Naive B cell (primary cell): ENCODE data around the gene DDX42. TPM values are rescaled to one million over a fixed set of nuclear protein-coding genes. Genes with fewer than 3 reads are reported as not detected.
A peak's percentile ranks its signal among the peaks of the same experiment; 100 is the strongest.

Experiments
- ATAC-seq, 2 donors: fragments of 150-1000 bp; cut with Tn5 transposase; 2 replicates each; pipeline ENCODE4 v1.10.0; 2021; ENCODE audit warnings: low read depth in 2 of 2, mild to moderate bottlenecking in 2 of 2, moderate library complexity in 2 of 2
- DNase-seq: peaks from one replicate; pipeline ENCODE4 v3.0.0; 2022
- H3K27ac Mint-ChIP-seq, 6 donors: one replicate each; pipeline ENCODE4 v1.8.0; 2020 to 2022; ENCODE audit warnings: mild to moderate bottlenecking in 6 of 6, mixed read lengths in 6 of 6, moderate library complexity in 5 of 6, inconsistent platforms in 2 of 6
- H3K27me3 Mint-ChIP-seq, 3 donors: one replicate each; pipeline ENCODE4 v1.8.0; 2021 to 2022; ENCODE audit warnings: mixed read lengths in 3 of 3, mild to moderate bottlenecking in 1 of 3
- H3K36me3 Mint-ChIP-seq, 2 donors: one replicate each; pipeline ENCODE4 v1.8.0; 2020 to 2022; ENCODE audit warnings: mixed read lengths in 2 of 2, inconsistent platforms in 1 of 2, mild to moderate bottlenecking in 1 of 2
- H3K4me1 Mint-ChIP-seq, 3 donors: one replicate each; pipeline ENCODE4 v1.8.0; 2020 to 2022; ENCODE audit warnings: mixed read lengths in 3 of 3, inconsistent platforms in 1 of 3, mild to moderate bottlenecking in 1 of 3, moderate library complexity in 1 of 3
- H3K4me3 Mint-ChIP-seq, 8 donors: one replicate each; pipeline ENCODE4 v1.8.0; 2020 to 2022; ENCODE audit warnings: mild to moderate bottlenecking in 8 of 8, mixed read lengths in 8 of 8, moderate library complexity in 8 of 8, inconsistent platforms in 2 of 8
- H3K9me3 Mint-ChIP-seq, 7 donors: one replicate each; pipeline ENCODE4 v1.8.0; 2020 to 2022; ENCODE audit warnings: mixed read lengths in 7 of 7, mild to moderate bottlenecking in 5 of 7, inconsistent platforms in 2 of 7, moderate library complexity in 1 of 7
- polyA plus RNA-seq, 6 donors: library from polyadenylated mRNA; unstranded; fragments of 300-500 nt; fragmentation: Illumina TruSeq; gene quantifications; one replicate each; pipeline ENCODE4 v1.2.3, GENCODE V29; 2021; ENCODE audit warnings: low read depth in 6 of 6

The DDX42 gene
- polyA plus RNA-seq, 6 donors from 2014 or later = 6.3 to 24.1 (median 13.5) TPM

- Mint-ChIP-seq H3K9me3 (no peaks in the 10 kb centered on the region), H3K27me3 (no peaks in the 10 kb centered on the region), H3K27ac (peak overlapping the region; percentile 7 to 94 (median 72)), H3K4me3 (peak overlapping the region in 5 of 8 donors; percentile 18 to 83 (median 43)), H3K36me3 (peaks cover 16 to 48% of the 10 kb centered on the region in 2 donors), H3K4me1 (peaks cover 38 to 44% (median 39%) of the 10 kb centered on the region in 3 donors)
- DNase-seq = no peak
- peak in 1 of 2 donors; percentile 18 for ATAC-seq
Observed at GRCh38 chr17:63819585-63820537, 45.9 kb downstream of the DDX42 start.

DNA sequence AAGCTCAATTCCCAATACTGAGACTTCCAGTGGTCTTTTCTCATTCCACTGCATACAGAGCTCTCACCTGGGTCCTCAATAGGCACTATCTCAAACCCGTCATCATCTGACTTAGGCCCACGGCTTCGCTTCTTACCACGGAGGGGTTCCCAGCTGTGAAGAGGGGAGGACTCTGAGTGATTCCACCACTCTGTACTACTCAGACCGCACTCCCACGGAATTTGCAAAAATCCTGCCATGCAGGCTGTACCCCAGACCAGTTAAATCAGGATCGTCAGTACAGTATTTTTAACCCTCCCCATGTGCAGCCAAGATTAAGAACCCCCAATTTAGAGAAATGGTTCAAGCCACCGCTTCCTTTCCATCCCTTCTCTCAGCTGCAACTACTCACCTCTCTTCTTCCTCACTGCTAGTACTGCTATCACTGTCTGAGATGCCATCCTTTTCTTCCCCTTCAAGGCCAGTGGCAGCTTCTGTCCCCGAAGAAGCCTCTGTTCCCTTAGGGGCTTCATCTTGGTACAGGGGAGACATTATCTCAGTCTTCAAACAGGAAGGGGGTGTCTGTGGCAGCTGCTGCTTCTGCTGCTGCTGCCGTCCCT is 47.1 kb downstream of the DDX42 start:
- Mint-ChIP-seq H3K9me3 (no peaks in the 10 kb centered on the region), H3K4me3 (peak overlapping the region in 6 of 8 donors; percentile 3 to 61 (median 12)), H3K27ac (peak overlapping the region in 3 of 6 donors; percentile 16 to 76 (median 60)), H3K36me3 (peaks cover 16 to 48% of the 10 kb centered on the region in 2 donors), H3K27me3 (no peaks in the 10 kb centered on the region), H3K4me1 (peaks cover 42 to 50% (median 47%) of the 10 kb centered on the region in 3 donors)
- no peak for ATAC-seq
- DNase-seq = no peak

DNA sequence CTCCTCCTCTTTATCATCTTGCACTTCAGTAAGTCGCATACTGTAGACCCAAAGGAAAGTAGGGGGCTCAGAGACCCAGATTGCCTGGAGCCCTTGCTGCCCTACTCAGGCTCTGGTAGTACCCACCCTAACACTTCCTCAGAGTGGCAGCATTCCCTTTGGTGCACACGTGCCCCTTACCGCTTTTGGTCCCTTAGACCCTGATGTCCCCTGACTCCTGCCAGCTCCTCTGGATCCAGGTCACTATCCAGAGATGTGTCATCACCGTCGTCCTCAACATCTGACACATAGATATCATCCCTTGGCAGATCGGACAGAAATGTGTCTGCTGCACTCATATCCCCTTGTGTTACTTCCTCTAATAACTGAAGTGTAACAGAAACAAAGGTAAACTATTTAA is 47.8 kb downstream of the DDX42 start:
- H3K9me3 Mint-ChIP-seq = no peaks in the 10 kb centered on the region
- peak overlapping the region; percentile 2 to 81 (median 58) for H3K4me3 Mint-ChIP-seq
- peaks cover 16 to 51% of the 10 kb centered on the region in 2 donors for H3K36me3 Mint-ChIP-seq
- no peaks in the 10 kb centered on the region for H3K27me3 Mint-ChIP-seq
- DNase-seq = no peak
- peak overlapping the region; percentile 44 to 95 (median 82) for H3K27ac Mint-ChIP-seq
- H3K4me1 Mint-ChIP-seq = peaks cover 49 to 57% (median 54%) of the 10 kb centered on the region in 3 donors
- peak in 1 of 2 donors; percentile 6 for ATAC-seq

DNA sequence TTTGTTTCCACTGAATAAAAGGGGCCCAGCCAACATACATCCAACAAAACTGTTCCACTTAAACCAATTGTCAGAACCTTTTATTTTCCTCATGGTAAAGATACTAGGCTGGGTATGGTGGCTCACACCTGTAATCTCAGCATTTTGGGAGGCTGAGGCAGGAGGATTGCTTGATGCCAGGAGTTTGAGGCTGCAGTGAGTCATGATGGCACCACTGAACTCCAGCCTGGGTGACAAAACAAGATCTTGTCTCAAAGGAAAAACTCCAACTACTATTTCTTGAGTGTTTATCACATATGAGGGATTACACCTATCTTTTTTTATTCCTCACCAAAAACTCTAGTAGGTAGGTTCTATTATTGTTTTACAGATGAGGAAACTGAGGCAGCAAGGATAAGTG is 48.6 kb downstream of the DDX42 start:
- H3K27ac Mint-ChIP-seq = peak overlapping the region in 5 of 6 donors; percentile 38 to 89 (median 76)
- peak overlapping the region in 2 of 8 donors; percentile 64 to 65 for H3K4me3 Mint-ChIP-seq
- ATAC-seq = no peak
- peaks cover 56 to 64% (median 58%) of the 10 kb centered on the region in 3 donors for H3K4me1 Mint-ChIP-seq
- H3K36me3 Mint-ChIP-seq = peaks cover 16 to 58% of the 10 kb centered on the region in 2 donors
- DNase-seq = no peak
- H3K9me3 Mint-ChIP-seq = no peaks in the 10 kb centered on the region
- H3K27me3 Mint-ChIP-seq = no peaks in the 10 kb centered on the region

DNA sequence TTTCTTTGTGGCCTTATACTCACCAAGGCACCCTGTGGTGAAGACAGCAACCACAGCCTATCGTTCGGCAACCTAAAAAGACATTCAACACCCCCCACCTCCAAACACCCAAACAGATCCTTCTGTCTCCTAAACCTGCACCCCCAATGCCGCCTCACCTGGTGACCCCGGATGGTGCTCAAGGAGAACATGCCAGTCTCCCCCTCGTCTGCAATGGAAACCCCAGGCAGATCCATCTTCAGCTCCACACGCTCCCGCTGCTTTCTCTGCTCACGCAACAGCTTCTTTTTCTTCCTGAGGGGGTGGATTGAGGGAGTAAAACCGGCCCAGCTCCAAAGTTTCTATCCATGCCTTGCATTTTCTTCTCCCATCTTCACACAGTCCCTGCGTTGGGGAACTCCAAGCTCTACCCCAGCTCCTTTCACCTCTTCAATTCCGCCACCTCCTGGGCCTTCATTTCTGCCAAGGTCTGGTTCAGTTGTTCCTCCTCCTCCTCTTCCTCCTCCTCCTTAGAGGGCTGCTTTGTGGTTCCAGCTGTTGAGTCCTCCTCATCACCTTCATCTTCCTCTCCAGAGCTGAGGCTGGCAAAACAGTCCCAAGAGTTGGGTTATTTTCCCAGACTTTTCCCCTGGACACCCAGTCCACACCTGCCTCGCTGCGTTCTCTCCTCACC is 49.8 kb downstream of the DDX42 start:
- Mint-ChIP-seq H3K27ac (peak overlapping the region; percentile 77 to 91 (median 84)), H3K9me3 (no peaks in the 10 kb centered on the region), H3K4me1 (peaks cover 61 to 76% (median 66%) of the 10 kb centered on the region in 3 donors), H3K4me3 (peak overlapping the region in 3 of 8 donors; percentile 52 to 97 (median 87)), H3K36me3 (peaks cover 16 to 50% of the 10 kb centered on the region in 2 donors), H3K27me3 (no peaks in the 10 kb centered on the region)
- DNase-seq (no peak), ATAC-seq (no peak)

GRCh38 chr17:63824362-63824761 is 50.4 kb downstream of the DDX42 start:
- Mint-ChIP-seq H3K36me3 (peaks cover 12 to 50% of the 10 kb centered on the region in 2 donors), H3K27ac (peak overlapping the region; percentile 77 to 91 (median 84)), H3K9me3 (no peaks in the 10 kb centered on the region), H3K4me1 (peaks cover 65 to 78% (median 66%) of the 10 kb centered on the region in 3 donors), H3K27me3 (no peaks in the 10 kb centered on the region), H3K4me3 (peak overlapping the region in 4 of 8 donors; percentile 49 to 97 (median 78))
- ATAC-seq (no peak), DNase-seq (no peak)

DNA sequence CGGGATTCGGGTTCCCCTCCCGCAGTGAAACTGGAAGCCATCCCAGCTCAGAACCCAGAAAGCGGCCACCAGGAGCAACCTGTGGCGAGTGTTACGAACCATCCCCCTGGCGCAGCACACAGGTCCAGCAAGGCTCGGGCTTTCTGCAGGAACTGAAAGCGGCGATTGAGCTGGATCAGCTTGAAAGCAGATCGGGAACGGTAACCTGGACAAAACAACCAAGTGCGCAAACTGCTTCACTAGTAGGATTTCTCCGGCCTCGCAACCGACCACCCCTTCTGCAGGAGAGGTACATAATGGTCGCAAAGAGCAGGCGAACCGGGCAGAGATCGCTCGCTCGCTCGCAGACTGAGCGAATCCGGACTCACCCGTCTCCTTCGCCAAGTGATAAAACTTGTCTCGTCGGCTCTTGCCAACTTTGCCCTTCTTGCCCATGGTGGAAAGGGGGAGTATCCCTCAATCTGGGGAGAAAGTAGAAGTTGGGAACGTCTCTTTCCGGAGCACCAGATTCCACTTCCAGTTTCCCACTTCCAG is 52.6 kb downstream of the DDX42 start:
- Mint-ChIP-seq H3K4me1 (peaks cover 68 to 91% (median 72%) of the 10 kb centered on the region in 3 donors), H3K36me3 (peaks cover 10 to 33% of the 10 kb centered on the region in 2 donors), H3K4me3 (peak overlapping the region; percentile 95 to 99 (median 96)), H3K27ac (peak overlapping the region; percentile 97 to 100 (median 99)), H3K9me3 (no peaks in the 10 kb centered on the region), H3K27me3 (no peaks in the 10 kb centered on the region)
- ATAC-seq = no peak
- DNase-seq = peak; percentile 19

- Mint-ChIP-seq H3K36me3 (peaks cover 6 to 27% of the 10 kb centered on the region in 2 donors), H3K4me3 (peak within 1 kb of the TSS; percentile 95 to 99 (median 96)), H3K27ac (peak within 1 kb of the TSS; percentile 97 to 100 (median 99))
Observed at GRCh38 chr17:63827002-63827800, 53.2 kb downstream of the DDX42 start, which contains the start of the genes FTSJ3 and PSMC5. Gene FTSJ3, minus strand, starts transcription at chr17:63827663. Its CDS starts 761 bp downstream, at chr17:63826902. Gene PSMC5, plus strand, starts transcription at chr17:63827431. Its CDS starts 60 bp downstream, at chr17:63827491.

DNA sequence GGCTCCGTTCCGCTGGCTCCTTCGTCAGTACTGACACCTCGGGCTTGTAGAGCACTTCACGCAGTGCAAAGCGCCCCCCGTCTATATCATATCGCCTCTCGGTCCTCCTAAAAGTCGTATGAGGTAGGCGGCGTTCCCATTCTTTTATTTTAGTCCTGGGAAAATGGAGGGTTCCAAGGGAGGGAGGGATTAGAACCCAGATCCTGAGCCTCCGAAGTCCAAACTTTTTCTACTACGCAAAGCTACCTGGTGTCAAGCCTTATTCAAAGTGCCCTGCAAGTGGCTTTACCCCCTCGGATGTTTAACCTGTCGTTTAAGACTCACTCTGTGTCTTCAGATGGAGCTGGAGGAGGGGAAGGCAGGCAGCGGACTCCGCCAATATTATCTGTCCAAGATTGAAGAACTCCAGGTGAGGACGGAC is 53.8 kb downstream of the DDX42 start:
- Mint-ChIP-seq H3K27ac (peak overlapping the region; percentile 97 to 100 (median 99)), H3K36me3 (peaks cover 6 to 27% of the 10 kb centered on the region in 2 donors), H3K27me3 (no peaks in the 10 kb centered on the region), H3K4me3 (peak overlapping the region; percentile 95 to 99 (median 96)), H3K9me3 (no peaks in the 10 kb centered on the region), H3K4me1 (peaks cover 59 to 82% (median 71%) of the 10 kb centered on the region in 3 donors)
- ATAC-seq (no peak), DNase-seq (no peak)

More at GRCh38 chr17:63827002-63827800, 53.2 kb downstream of the DDX42 start, which contains the start of the genes FTSJ3 and PSMC5:
- Mint-ChIP-seq H3K27me3 (no peaks in the 10 kb centered on the region), H3K9me3 (no peaks in the 10 kb centered on the region), H3K4me1 (peaks cover 63 to 88% (median 72%) of the 10 kb centered on the region in 3 donors)
- peak; percentile 95 for DNase-seq
- ATAC-seq = peak; percentile 94

DNA sequence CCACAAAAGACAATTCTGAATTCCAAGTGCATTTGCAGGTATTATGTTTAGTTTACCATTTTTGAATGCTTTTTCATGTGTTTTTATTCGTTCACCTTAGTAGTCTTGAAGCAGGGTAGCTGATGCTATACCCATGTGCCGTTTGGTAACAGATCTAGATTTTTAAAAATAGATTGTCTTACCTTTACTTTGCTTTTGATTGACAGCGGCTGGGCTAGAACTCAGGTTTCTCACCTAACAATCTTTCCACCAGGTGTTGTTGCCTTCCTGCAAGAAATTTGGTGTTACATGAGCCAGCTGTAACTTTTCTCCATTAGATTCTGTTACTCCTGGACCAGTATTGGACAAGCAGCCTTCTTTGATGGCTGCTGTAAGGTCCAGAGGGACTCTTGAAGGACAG is 55.0 kb downstream of the DDX42 start:
- Mint-ChIP-seq H3K9me3 (no peaks in the 10 kb centered on the region), H3K27me3 (no peaks in the 10 kb centered on the region), H3K4me3 (peak overlapping the region in 4 of 8 donors; percentile 95 to 99 (median 96)), H3K36me3 (peaks cover 6 to 24% of the 10 kb centered on the region in 2 donors), H3K27ac (peak overlapping the region in 2 of 6 donors; percentile 5 to 69), H3K4me1 (peaks cover 54 to 72% (median 68%) of the 10 kb centered on the region in 3 donors)
- ATAC-seq = no peak
- DNase-seq = no peak

- Mint-ChIP-seq H3K27ac (peak overlapping the region in 3 of 6 donors; percentile 5 to 76 (median 57)), H3K36me3 (peaks cover 0 to 19% of the 10 kb centered on the region in 2 donors), H3K4me3 (peak overlapping the region in 3 of 8 donors; percentile 9 to 97 (median 59)), H3K9me3 (no peaks in the 10 kb centered on the region), H3K4me1 (peaks cover 51 to 74% (median 72%) of the 10 kb centered on the region in 3 donors), H3K27me3 (no peaks in the 10 kb centered on the region)
- no peak for DNase-seq
- ATAC-seq = no peak
Observed at GRCh38 chr17:63830278-63830677, 56.3 kb downstream of the DDX42 start.
